ENCODE data around the gene ABCA3.
"Not testable (repeated sequence)": the region's sequence is repeated elsewhere in the genome, so short reads cannot be mapped to it uniquely, and the experiment has no call there.

Gene ABCA3

GRCh38 chr16:2340564-2341455, at the start of gene ABCA3:
Gene ABCA3, minus strand, starts transcription at chr16:2340728. Its CDS starts 14,262 bp downstream, at chr16:2326466.
- peak; percentile 86 to 94 for DNase-seq (ENCODE audit: low read depth in 2 of 2)

GRCh38 chr16:2388875-2389433, 48.4 kb upstream of the ABCA3 start:
- DNase-seq (ENCODE audit: low read depth in 2 of 2) = no peak

GRCh38 chr16:2388139-2388874, 47.8 kb upstream of the ABCA3 start:
- no peak for DNase-seq (ENCODE audit: low read depth in 2 of 2)

GRCh38 chr16:2386990-2387389, 46.5 kb upstream of the ABCA3 start:
- no peak for DNase-seq (ENCODE audit: low read depth in 2 of 2)

GRCh38 chr16:2385982-2386381, 45.5 kb upstream of the ABCA3 start:
- not testable (repeated sequence) for DNase-seq (ENCODE audit: low read depth in 2 of 2)

- DNase-seq (ENCODE audit: low read depth in 2 of 2) = no peak
These were observed 44.8 kb upstream of the ABCA3 start for GRCh38 chr16:2385190-2385836.

- no peak for DNase-seq (ENCODE audit: low read depth in 2 of 2)
These were observed 43.9 kb upstream of the ABCA3 start for GRCh38 chr16:2384426-2384825.

- no peak for DNase-seq (ENCODE audit: low read depth in 2 of 2)
These were observed 43.0 kb upstream of the ABCA3 start for GRCh38 chr16:2383501-2383900.

DNA sequence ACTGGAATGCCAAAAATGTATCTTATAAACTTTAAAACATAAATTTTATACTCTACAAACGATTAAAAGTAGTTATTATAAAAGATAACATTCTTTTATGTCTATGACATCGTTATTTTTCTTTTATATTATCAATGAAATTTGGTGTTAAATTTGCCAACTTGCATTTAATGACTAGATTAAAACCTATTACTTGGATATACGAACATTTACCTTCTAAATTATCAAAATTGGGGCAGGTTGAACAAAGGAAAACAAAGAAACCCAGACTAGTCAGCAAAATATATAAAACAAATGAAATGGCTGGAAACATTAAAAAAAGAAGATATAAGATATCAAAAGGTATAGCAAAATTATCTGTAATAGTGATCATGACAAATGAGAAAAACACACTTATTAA, 34.1 kb upstream of the ABCA3 start:
- no peak for DNase-seq (ENCODE audit: low read depth in 2 of 2)

GRCh38 chr16:2373176-2373575, 32.6 kb upstream of the ABCA3 start:
- no peak for DNase-seq (ENCODE audit: low read depth in 2 of 2)

GRCh38 chr16:2372684-2373083, 32.2 kb upstream of the ABCA3 start:
- DNase-seq (ENCODE audit: low read depth in 2 of 2) = no peak

GRCh38 chr16:2371421-2371820, 30.9 kb upstream of the ABCA3 start:
- DNase-seq (ENCODE audit: low read depth in 2 of 2) = no peak

DNA sequence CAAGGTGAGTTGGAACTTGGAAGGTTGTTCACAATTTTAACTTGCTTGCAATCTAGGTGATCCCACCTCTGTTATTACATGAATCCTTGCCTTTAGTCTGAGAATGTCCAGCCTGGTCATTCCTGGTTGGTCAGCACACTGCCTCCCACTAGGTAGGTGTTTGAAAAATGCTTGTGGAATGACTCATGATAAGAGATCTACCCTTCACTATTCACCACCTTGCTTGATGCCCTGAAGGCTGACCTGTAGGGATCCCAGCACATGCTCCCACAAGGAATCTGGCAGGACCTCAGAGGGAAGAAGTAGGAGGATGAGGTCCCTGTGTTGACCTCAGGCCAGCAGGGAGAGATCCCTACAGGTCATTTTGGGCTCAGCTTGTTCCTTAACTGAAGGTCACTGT, 30.2 kb upstream of the ABCA3 start:
- DNase-seq (ENCODE audit: low read depth in 2 of 2) = no peak

GRCh38 chr16:2366660-2367309, 26.3 kb upstream of the ABCA3 start:
- DNase-seq (ENCODE audit: low read depth in 2 of 2) = no peak

DNA sequence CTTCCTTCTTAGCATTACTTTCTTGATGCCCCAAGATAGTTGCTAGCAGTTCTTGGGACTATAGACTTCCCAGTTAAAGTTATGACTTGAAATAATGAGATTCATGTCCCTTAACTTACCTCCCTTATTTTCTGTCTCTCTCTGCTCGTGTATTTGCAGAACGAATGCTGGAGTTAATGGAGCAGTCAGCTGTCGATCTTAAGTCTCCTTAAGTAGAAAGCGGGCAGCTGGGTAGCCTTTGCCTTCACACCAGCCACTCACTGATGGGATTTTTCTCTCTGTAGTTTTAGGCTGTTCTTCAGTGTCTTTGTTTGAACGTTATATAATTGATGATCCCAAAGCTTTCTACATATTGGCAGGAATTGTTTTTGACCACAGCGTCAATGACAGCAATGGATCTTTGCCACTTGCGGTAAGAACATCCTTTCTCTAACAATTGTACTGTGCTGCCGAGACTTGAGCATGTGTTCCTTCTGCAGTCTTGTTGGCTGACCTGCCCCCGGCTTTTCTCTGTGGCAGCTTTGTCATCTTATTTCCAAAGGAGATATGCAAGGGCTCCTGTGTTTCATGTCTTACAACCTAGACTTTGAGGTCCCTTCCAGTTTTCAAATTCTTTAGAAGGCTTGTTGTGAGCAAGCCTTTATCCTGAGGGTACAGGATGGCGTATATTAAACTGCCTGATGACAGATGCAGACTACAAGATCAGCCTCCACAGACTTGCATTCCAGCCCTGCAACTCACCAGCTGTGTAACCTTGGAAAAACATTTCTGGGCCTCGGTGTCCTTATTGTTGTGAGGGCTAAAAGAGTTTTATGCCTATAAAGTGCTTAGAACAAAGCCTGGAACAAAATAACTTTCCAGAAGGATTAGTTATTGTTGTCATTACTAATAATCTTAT, 25.1 kb upstream of the ABCA3 start:
- no peak for DNase-seq (ENCODE audit: low read depth in 2 of 2)

DNA sequence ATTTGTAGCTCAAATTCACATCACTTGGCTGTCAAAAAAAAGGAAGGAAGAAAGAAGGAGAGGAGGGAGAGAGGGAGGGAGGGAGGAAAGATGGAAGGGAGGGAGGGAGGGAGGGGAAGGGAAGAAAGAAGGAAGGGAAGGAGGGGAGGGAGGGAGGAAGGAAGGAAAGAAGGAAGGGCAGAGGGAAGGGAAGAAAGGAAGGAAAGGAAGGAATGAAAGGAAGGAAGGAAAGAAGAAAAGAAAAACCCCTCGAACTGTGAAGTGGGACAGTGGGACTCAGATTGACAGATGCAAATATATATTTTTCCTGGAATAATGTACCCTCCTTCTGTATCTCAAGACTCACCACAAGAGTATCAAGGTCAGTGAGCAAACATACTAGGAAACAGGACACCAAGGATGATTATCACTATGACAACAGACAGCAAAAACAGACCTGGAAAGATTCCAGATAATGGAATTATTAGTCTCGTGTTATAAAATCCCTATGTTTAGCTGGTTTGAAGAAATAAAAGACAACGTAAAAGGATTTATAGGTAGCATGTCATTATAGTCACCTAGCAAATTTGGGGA, 24.2 kb upstream of the ABCA3 start:
- no peak for DNase-seq (ENCODE audit: low read depth in 2 of 2)

- no peak for DNase-seq (ENCODE audit: low read depth in 2 of 2)
These were observed 21.7 kb upstream of the ABCA3 start for GRCh38 chr16:2362218-2362617.

DNA sequence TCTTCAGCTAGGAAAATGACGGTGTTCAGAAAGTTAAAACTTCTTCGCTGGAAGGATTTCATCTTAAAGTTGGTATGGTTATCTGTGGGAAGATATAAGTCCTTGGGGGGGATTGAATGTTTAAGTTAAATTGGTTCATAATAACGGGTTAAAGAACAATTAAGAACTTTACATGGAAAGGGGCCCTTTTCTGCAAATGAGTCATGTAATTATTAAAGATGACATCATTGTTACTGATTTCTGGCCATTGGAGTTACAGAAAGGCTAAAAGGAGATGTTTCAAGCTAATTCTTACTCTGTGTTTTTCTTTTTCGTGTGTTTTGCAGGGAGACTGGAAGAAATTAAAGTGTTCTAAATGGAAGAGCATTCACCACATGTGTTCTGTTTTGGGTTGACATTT, 20.6 kb upstream of the ABCA3 start:
- DNase-seq (ENCODE audit: low read depth in 2 of 2) = no peak

- DNase-seq (ENCODE audit: low read depth in 2 of 2) = no peak
These were observed 19.4 kb upstream of the ABCA3 start for GRCh38 chr16:2359919-2360318.

GRCh38 chr16:2358811-2359210, 18.3 kb upstream of the ABCA3 start:
- no peak for DNase-seq (ENCODE audit: low read depth in 2 of 2)
